GM12891 (cell line): ENCODE results near the gene FOXS1.

Source experiments
- PAX5 ChIP-seq: IDR thresholded peaks from 2 replicates; pipeline ENCODE4 v1.6.1; 2011; ENCODE audit warnings: low read length, moderate library complexity, mild to moderate bottlenecking; ENCODE audit not compliant: insufficient read depth, severe bottlenecking
- POLR2A ChIP-seq: IDR thresholded peaks from 2 replicates; pipeline ENCODE4 v1.6.1; 2011; ENCODE audit warnings: low read depth, low read length, control low read depth
- POLR2AphosphoS5 ChIP-seq: IDR thresholded peaks from 2 replicates; pipeline ENCODE4 v1.6.1; 2011; ENCODE audit warnings: low read depth, low read length, control low read depth
- POU2F2 ChIP-seq: IDR thresholded peaks from 2 replicates; pipeline ENCODE4 v1.6.1; 2011; ENCODE audit warnings: low read depth, mild to moderate bottlenecking, control low read depth, low read length, moderate library complexity
- TAF1 ChIP-seq: IDR thresholded peaks from 2 replicates; pipeline ENCODE4 v1.6.1; 2011; ENCODE audit warnings: low read depth, low read length, control low read depth

GRCh38 chr20:31862157-31862470 is 16.7 kb upstream of the FOXS1 start:
- TF ChIP-seq POLR2AphosphoS5 (no peak), POU2F2 (no peak), POLR2A (no peak), TAF1 (no peak), PAX5 (no peak)
